NCI-H226 (cell line): ENCODE data around the gene KRT1.

Experiments
- DNase-seq: peaks from one replicate; pipeline ENCODE4 v3.0.0-alpha.2; 2015

Gene KRT1

DNA sequence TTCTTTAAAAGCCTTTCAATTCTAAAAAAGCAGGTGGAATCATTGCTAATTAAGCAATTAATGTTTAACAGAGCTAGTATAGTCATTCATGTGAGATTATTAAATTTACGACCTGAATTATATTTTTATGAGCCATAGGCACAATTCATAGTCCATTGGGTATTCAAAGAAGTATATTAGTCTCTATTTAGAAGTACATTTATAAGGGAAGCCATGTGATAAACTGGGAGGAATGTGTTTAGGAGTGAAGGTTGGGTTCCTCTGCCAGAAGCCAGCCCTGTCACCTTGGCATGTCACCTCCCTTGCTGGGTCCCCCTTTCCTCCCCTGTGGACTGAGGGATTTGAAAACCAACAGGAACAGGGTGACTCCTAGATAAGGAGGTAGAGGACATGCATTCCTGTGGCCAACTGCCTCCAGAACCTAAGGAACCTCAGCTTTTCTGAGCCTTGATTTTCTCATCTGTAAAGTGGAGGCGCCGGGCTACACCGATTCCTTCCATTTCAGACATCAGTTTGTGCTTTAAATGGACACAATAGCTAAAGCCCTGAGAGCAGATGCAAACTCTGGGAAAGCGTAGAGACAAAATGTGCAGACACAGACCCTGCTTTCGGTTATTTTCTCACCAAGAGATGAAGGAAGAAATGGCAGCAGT, 22.8 kb downstream of the KRT1 start:
- no peak for DNase-seq

GRCh38 chr12:52656616-52657015, 23.6 kb downstream of the KRT1 start:
- DNase-seq, result peak; percentile 71

GRCh38 chr12:52655720-52656124, 24.5 kb downstream of the KRT1 start:
- peak; percentile 54 for DNase-seq

DNA sequence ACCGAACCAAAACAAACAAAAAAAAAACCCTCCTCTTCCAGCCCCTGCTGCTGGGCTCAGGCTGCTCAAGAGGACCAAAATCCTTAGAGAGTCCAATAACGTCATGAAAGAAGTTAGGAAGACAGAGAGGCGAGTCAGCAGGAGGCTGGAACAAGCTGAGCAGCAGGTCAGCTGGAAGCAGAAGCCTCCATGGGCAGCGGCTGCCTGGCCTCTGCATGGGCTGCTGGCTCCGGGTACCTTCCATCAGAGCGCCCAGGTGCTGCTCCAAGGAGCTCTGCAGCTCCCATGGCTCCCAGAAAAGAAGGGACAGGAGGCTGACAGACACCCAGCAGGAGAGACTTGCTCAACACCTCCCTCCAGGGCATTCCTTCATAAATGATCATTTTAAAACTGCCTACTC, 25.0 kb downstream of the KRT1 start:
- DNase-seq, result peak; percentile 78

- DNase-seq, result no peak
Measured at GRCh38 chr12:52651726-52652261, 28.4 kb downstream of the KRT1 start, which contains the start of gene KRT2. KRT2 (minus strand) TSS chr12:52652211; CDS start chr12:52652142, 69 bp downstream.

DNA sequence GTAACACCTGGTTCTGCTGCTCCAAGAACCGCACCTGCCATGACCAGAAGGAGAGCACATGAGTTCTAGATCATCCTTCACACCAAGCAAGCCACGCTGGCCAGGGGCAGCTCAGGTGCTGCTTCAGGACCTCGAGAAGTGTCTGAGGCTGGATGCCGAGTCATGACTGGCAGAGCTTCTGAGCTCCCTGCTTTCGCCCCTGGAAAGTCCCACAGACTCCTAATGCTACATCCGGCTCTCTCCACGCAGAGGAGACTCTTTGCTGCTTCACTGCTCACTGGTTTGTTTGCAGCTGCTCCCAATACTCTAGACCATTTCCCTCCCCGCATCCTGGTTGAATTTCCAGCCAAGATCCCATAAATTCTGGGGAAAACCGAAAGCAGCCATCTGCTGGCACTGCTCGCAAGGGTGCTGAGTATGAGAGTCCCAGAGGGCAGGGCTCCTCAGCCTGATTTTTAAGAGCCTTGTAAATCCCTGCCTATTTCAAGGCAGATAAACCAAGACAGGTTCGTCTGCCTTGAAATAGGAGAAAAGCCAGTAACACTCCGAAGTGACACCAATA, 29.6 kb downstream of the KRT1 start:
- no peak for DNase-seq

GRCh38 chr12:52649066-52649465, 31.1 kb downstream of the KRT1 start:
- DNase-seq, result no peak

- no peak for DNase-seq
Measured at GRCh38 chr12:52648012-52648550, 32.1 kb downstream of the KRT1 start.

- no peak for DNase-seq
Measured at GRCh38 chr12:52647601-52648000, 32.6 kb downstream of the KRT1 start.

- no peak for DNase-seq
Measured at GRCh38 chr12:52646613-52647012, 33.6 kb downstream of the KRT1 start.

DNA sequence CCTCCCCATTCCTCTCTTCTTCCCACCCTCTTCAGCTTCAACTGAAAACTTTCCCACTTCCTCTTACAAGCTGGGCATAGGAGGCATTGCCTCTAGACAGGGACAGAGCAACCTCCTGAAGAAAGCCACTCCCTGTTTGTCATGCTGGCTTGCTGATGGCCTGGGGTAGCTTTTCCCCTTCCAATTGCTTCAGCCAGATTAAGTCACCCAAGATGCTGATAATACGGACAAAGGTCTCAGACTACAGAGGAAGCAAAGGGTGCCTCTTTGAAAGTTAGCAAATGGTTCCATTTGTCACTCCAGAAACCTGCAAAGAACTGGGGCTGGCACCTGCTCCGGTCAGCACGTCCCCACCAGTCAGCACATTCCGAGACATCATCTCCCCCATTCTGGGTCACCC, 34.2 kb downstream of the KRT1 start:
- no peak for DNase-seq

GRCh38 chr12:52645120-52645761, 35.0 kb downstream of the KRT1 start:
- no peak for DNase-seq

DNA sequence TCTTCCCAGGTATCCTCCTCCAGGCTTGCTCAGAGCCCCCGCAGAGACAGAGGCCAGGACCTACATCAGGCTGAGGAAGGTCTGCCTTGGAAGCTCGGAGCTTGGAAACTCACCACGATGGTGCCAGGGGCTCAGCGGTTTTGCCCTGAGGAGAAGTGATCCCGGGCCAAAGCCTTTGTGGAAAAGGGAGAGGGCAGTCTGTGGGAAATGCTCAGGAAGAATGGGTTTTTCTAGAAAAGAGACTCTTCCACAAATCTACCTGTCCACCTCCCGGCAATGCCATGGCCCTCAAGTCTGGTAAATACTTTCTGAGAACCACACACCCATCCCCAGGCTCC, 36.2 kb downstream of the KRT1 start:
- no peak for DNase-seq

GRCh38 chr12:52643233-52644077, 36.8 kb downstream of the KRT1 start:
- no peak for DNase-seq

DNA sequence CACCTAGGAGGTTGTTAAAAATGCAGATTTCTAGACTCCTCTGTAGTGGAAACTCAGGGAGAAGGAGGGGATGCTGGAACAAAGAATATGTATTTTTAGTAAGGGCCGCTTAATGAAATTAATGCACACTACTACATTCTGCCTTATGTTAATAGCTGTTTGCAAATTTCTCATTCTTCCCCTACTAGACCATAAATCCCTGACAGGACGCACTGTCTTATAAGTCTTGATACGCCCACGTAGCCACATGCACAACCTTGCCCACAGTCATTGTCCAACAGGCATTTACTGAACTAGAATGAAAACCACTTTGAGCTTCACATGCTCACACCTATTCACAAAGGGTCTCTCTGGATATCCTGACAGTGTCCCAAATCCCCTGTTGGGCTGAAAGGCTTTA, 38.7 kb downstream of the KRT1 start:
- no peak for DNase-seq

DNA sequence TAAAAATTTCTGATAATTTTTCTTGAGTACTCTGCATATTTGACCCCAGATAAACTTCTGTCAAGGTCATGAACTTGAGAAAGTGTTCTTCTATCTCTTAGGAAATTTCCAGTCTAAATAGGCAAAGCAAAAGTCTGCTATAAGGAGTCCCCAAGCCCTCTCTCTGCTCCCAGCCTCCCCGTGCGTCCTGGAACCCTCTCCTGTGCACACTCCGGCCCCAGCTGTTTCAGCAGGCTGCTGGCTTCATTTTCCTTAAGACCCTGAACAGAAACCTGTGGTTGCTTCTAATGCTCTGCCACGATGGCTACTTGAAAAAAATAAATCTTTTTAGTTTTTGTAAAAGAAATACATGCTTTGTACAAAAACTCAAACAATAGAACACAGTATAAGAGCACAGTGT, 42.9 kb downstream of the KRT1 start:
- no peak for DNase-seq

- no peak for DNase-seq
Measured at GRCh38 chr12:52636592-52637258, 43.5 kb downstream of the KRT1 start.

- DNase-seq, result no peak
Measured at GRCh38 chr12:52636189-52636588, 44.0 kb downstream of the KRT1 start.

DNA sequence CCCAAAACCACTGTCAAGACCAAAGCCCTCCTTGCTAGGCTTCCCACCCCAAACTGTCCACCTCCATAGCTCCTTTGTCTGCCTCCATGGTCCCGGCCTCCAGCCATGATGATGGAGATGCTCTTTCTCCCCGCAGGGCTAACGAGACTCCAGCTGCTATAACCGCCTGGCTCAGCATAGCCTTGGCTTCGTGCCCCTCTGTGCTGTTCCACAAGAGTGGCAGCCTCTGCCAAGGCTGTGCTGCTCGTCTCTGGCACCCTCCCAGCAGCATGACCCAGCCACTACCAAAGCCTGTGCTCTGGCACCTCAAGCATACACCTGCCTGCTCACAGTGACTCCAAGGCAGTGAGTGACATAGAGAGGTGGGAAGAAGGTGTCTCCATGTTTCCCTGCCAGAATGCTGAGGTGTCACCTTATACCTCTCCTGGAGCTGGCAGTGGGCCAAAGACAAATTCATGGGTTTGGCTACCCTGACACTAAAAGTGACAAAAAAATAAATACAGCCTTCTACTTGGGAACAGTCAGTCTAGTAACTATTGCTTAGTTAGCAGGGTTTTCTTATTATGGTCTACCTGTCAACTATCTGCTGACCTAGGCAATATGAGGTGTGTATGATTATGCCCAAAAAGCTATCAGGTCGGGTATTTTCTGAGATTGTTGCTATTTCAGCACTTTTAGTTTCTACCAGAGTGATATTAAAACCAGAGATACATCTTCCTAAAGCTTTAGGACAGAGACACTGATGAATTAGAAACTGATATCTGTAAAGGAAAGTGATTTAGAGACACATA, 45.7 kb downstream of the KRT1 start:
- DNase-seq, result no peak

GRCh38 chr12:52633383-52633782, 46.8 kb downstream of the KRT1 start:
- no peak for DNase-seq

DNA sequence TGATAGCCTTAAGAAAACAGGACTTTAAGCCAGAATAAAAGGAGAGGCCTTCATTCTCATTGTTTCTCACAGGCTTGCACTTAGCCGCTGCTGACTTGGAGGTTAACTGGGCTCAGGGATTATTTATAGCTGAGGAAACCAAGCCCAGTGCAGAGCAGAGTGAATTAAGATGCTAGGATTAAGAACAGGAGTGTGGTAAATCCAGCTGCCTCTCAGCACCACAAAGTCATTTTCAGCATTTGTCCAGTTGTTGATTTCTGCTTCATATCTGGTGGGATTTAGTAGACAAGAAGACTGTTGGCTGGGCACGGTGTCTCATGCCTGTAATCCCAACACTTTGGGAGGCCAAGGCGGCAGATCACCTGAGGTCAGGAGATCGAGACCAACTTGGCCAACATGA, 47.6 kb downstream of the KRT1 start:
- DNase-seq, result no peak
